GM12891 (cell line): ENCODE data around the gene ANKRD6.

Source experiments
- POLR2A ChIP-seq: IDR thresholded peaks from 2 replicates; pipeline ENCODE4 v1.6.1; 2011; ENCODE audit warnings: low read depth, low read length, control low read depth
- POU2F2 ChIP-seq: IDR thresholded peaks from 2 replicates; pipeline ENCODE4 v1.6.1; 2011; ENCODE audit warnings: low read depth, mild to moderate bottlenecking, control low read depth, low read length, moderate library complexity
- SPI1 ChIP-seq: IDR thresholded peaks from 2 replicates; pipeline ENCODE4 v1.6.1; 2011; ENCODE audit warnings: low read depth, low read length, control low read depth
- TAF1 ChIP-seq: IDR thresholded peaks from 2 replicates; pipeline ENCODE4 v1.6.1; 2011; ENCODE audit warnings: low read depth, low read length, control low read depth

GRCh38 chr6:89554106-89554505, 121.2 kb downstream of the ANKRD6 start:
- no peak for TF ChIP-seq TAF1
- TF ChIP-seq POLR2A: no peak
- no peak for TF ChIP-seq SPI1
- no peak for TF ChIP-seq POU2F2
